Stimulated activated CD8-positive, alpha-beta memory T cell treated with anti-CD3 and anti-CD28 coated beads, Interleukin-7, amount 100 ng/mL, for 24 hours (primary cell): ENCODE measurements around the gene XIRP1.
A peak's percentile ranks its signal among the peaks of the same experiment; 100 is the strongest.
"Not testable (repeated sequence)": the region's sequence is repeated elsewhere in the genome, so short reads cannot be mapped to it uniquely, and the experiment has no call there.

Experiments used
- DNase-seq: peaks from one replicate; pipeline ENCODE4 v3.0.0-alpha.2; 2020; ENCODE audit warnings: low read depth

XIRP1 gene

DNA sequence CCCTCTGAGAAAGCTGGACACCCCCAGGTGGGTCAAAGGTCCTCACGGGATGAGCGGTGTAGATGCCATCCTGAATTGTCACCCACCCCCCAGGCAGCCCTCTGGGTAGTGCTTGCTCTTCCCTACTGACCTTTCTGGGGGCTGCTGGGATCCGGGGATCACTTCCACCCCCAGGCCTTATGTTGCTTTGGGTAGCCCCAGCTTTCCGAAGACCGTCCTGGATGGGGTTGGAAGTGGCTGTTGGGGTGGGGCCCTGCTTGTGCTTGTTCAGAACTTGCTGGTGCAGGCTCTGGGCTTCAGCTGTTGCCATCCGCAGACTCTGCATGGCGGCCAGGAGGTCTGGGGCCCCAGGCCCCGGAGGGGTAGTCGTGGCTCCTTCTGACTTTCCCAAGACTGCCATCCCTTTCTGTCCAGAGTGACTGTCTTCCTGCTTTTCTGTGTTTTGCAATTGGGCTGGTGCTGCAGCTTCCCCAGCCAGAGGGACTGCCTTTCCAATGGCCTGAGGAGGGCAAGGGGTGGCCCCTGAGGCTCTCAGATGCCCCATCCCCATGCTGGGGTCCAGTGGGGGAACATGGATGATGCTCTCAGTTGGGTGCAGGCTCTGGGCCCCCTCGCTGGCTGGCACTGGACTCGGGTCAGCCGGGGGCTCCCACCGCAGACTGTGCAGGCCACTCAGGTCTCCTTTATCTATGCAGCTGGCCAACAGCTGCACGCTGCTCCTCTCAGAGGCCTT, 6.3 kb downstream of the XIRP1 start:
- no peak for DNase-seq

DNA sequence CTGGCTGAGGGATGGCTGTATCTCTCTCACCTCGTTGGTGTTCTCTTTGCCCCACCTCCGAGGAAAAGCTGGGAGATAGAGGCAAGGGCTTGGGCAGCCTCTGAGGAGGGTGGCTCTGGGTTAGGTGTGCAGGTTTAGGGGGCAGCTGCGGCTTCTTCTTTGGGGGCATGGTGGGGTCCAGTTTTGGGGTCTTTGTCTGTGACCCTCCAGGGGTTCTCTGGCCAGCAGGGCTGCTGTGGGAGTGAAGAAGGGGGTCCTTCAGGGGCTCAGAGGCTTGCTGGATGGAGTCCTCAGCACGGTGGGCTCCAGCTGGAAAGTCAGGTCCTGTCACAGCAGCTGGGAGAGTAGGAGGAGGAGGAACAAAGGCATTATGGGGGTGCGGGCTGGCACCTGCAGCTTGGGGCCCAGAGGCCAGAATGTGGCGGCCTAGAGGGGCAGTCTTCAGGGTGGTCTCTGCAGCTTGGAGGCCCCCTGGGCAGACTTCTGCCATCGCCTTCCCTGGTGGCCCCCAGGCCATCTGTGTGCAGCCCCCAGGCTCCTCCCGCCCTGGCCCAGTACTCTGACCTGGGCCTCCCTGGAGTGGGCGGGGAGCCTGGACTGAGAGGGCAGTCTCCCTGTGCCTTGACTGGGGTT, 7.0 kb downstream of the XIRP1 start:
- no peak for DNase-seq

DNA sequence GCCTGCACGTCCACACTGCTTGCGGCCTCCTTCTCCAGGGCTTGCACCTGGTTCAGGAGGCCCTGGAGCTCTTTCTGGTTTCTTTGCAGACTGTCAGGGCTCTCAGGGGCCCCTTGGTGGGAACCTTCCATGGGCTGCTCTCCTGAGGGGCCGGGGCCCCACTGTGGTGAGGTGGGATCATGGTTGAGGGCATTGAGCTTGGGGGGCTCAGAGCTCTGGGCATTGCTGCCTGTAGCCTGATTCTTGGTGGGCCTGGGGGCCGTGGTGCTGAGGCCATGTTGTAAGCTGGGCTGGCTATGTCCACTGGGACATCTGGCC, 7.5 kb downstream of the XIRP1 start:
- no peak for DNase-seq

DNA sequence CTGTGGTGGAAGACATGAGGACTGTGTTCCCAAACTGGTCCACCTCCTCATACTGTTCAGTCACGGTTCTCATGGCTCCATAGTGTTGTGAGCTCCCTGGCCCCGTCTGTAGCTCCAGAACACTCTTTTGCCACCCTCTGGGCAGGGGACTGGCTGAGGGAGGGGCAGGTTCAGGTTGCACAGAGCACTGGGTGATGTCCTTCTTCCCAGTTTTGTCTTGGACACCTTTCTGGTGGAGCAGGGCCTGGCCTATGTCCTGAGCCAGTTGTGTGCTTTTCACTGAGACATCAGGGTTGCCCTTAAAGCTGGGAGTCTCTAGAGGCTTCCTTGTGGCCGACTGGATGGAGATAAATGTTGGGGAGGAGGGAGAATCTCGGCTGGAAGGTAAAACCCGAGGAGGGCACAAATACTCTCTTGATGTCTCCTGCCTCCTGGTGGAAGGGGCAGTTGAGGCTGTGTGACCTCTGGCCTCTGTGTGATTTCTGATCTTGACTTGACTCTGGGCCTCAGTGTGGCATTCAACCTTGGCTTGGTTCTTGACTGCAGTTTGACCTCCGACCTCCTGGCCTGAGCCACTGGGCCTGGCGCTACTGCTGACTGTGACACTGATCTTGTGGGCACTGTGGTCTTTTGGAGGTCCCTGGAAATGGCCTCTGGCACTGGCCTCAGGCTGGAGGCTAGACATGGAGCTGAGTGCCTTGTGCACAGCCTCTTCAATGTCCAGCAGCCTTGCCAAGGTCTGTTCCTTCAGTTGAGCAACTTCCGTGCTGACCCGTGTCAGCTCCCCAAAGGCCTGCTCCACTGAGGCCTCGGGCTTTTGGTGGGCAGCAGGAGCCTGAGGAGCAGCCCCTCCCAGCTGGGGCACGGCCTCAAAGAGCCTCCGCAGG, 8.1 kb downstream of the XIRP1 start:
- no peak for DNase-seq

DNA sequence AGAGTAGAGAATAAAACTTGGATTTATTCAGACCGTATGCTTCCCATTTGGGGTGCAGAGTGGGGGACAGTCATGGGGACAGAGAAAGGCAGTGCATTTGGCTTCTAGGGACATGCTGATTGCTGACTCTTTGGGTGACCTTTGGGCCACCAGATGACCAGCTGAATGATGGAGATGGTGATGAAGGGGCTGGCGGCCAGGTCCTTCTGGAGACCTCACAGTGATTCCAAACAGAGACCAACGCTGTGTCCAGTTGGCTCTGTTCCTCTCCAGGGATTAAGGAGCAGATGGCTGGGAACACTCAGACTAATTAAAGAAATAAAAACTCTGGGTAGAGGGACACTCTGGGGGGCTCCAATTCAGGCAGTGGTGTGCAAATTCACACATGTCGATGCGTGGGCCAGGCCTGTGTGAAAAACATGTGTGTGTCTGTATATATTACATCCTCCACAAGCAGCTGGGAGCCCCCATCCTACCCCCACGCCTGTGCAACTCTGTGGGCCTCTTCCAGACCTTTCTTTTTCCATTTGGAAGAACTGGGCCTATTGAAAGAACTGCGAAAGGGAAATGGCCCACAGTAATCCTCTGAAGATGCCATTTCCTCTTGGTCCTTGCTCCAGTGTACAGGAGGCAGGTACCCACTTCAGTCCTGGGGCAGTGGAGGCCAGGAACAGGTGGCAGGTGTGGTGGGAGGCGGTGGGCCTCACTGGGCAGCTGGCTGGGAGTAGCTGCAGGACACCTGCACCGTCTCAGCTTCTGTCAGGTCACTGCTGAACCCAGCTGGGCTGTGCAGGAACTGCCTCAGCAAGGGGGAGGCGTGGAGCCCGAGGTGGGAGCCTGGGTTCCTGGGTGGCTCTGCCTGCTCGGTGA, 8.9 kb downstream of the XIRP1 start:
- no peak for DNase-seq

DNA sequence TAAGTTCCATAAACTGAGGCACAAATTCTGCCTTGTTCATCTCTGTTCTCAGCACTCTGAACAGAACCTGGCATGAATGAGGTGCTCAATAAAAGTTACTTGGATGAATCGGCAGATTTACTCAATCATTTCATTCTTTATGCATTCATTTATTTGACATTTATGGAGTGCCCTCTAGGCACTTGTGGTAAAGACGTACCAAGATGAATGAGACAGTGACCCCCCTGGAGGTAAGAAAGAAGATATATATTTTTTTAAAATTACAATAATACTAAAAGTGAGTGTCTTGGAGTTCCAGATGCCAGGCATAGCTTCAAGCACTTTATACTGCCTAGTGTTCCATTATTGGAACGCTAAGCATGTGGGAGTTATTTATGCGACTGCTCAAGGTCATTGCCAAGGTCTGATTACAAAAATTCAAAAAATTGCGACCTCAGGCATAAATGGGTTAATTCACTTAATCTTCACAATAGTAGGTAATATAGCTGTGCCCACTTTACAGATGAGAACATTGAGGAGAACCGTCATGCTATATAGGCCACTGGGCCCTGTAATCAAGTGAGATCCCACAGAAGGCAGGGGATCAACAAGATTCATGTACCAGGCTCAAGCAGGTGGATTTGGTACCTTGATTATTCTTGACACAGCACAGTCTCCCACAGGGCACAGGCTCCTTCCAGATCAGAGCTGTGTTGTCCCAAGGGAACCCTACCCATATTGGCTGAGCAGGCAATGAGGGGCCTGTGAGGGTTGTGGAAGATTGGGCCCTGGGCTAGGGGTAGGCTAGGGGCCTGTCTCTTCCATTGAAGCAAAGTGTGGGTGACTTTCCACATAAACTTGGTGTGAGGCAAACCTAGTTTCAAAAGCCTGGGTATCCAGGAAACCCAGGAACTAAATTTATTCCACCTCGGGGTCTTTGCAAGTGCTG, 10.7 kb downstream of the XIRP1 start:
- no peak for DNase-seq

DNA sequence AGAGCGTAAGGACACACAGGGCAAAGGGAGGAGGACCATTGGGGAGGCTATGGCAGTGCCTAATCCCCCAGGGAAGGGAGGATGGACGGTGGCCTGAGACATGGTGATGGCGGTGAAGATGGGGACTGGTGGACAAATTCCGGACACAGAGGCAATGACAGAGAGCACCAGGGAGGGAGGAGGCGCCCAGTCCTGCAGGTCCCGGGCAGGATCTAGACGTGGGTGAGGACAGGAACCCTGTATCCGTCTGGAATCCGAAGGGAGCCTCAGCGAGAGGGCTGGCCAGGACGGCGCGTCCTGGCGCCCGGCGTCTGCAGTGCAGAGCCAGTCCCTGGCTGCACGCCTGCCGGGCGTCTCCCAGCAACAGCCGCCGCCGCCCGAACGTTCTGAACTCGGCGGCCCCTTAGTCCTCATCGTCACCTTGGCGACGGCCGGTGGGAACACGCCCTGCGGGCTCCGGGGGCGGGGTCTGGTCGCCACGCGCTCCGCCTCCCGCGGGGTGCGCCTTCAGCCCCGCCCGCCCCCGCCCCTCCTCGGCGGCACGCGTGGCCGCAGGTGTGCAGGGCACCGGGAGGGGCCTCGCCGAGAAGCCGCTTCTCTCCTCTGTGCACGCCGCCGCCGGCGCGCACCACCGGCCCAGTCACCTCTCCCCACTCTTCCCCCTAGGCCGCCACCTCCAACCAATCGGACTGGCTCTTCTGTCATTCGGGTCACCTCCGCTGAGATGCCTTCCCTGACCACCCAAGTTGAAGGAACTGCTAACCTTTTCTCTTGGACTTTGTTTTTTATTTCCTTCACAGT, 11.6 kb downstream of the XIRP1 start:
- DNase-seq = peak; percentile 72

DNA sequence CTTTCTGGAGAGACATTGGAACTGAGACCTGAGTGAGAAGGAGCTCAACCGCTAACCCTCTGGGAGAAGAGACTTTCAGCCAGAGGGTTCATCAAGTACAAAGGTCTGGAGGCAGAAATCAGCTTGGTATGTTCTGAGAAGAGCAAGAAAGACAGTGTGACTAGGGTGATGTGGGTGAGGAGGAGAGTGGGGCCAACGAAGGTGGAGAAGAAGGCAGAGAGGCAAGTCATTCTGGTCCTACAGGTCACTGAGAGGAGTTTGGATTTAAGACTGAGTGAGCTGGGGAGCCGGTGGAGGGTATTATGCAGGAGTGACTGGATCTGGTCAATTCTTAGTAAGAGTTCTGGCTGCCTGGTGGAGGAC, 12.2 kb downstream of the XIRP1 start:
- DNase-seq = no peak

DNA sequence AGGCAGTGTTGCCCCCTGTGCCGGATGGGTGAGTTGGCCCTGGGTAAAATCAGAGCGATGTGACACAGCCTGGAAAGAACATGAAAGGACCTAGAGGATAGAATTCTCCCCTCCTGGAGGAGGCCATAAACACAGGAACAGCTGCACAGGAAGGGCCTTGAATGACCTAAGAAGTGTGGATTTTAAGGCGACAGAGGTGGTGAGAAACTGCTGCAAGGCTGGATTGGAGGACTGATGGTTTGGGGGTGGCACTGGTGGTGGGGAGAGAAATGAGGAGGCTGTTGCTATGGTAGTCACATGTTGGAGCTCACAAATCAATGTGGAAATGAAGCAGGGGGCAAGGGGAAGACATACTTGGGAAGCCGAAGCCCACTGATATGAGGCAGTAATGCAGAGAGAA, 13.8 kb downstream of the XIRP1 start:
- DNase-seq = no peak

DNA sequence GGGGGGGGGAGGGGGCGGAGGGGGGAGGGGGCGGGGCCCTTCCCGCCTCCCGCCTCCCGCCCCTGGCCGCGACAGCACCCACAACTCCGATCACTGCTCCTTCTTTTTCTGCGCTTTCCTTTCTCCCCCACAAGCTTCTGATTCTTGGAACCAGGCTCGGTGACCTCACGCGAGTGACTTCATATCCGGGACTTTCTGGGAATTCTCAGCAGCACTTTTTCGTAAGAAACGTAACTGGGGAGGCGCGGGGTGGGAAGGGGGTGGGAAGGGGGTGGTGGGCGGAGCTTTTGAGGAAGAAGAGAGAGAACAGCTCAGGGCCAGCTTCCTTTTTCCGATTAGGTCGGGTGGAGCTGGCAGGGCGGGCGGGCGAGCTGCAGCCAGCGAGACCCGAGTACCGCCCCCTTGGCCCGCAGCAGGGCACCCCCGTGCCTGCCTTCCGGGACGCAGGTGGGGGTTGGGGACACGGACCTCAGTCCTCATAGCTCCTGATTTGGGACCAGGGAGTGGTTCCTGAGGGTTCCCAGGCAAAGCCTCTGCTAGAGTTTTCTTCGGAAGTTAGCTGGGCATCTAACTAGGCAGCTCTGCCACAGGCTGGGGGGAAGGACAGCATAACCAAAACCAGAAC, 14.6 kb downstream of the XIRP1 start:
- DNase-seq = peak; percentile 41

DNA sequence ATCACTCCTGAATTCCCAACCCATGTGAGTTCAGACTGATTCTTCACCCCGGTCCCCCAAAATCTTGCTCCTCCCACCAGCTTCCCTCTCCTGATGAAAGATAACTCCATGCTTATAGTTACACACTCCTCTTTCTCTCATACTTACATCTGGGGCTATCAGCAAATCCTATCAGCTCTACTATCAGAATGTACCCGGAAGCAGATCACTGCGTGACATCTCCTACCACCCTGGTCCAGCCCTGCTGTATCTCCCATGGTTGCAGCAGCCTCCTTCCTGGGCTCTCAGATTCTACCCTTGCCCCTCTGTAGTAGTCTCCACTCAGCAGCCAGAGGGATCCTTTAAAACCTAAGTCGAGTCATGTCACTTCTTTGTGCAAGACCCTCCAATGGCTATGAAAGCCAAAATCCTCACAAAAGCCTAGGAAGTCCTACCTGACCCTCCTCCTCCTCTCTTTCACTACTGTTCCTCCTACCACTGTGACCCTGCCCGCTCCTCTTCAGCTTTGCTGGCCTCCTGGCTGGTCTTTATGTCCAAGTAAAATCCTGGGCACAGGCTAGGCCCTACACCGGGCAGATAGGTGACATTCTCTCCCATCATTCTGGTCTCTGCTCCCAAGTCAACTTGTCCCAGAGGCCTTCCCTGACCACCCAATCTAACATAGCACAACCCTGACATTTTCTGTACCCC, 16.2 kb downstream of the XIRP1 start:
- DNase-seq = no peak

DNA sequence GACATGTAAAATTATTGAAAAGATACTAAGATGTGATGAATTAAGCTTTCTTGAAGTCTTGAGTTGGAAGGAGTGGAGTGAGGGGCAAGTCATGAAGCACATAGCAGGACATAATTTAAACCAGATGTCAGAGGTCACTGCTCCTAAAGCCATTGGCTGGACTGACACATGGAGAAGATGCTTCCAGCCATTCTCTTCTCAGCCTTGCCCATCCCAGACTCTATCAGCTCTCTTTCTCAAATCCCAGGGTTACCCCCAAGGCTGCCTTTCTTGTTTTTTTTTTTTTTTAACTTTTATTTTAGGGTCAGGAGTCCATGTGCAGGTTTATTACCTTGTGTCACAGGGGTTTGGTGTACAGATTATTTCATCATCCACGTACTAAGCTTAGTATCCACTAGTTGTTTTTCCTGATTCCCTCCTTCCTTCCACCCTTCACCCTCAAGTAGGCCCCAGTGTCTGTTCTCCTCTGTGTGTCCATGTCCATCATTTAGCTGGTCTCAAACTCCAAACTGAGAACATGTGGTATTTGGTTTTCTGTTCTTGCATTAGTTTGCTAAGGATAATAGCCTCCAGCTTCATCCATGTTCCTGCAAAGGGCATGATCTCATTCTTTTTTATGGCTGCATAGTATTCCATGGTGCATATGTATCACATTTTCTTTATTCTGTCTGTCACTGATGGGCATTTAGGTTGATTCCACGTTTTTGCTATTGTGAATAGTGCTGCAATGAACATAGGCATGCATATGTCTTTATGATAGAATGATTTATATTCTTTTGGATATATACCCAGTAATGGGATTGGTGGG, 18.9 kb downstream of the XIRP1 start:
- no peak for DNase-seq

DNA sequence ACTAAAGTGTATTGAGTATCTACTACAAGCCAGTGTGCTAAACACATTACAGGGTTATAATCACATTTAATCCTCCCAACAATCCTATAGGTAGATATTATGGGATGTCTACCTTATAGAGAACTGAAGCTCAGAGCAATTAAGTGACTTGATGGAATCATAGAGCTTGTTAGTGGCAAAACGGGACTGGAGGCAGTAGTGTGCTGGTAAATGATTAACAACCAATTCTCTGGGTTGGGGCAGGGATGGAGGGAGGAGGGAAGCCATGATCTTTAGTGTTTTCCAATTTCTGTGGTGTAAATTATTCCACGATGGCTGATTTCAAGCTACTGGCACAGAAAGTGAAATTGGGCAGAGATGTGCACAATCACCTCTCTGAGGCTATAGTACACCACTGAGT, 20.5 kb downstream of the XIRP1 start:
- no peak for DNase-seq

DNA sequence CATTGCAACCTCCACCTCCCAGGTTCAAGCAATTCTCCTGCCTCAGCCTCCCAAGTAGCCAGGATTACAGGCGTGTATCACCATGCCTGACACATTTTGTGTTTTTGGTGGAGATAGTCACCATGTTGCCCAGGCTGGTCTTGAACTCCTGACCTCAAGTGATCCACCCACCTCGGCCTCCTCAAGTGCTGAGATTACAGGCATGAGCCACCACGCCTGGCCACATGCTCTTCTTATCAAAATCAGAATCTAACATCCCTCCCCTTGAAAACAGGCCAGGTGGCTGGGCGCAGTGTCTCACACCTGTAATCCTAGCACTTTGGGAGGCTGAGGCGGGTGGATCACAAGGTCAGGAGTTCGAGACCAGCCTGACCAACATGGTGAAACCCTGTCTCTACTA, 21.5 kb downstream of the XIRP1 start:
- not testable (repeated sequence) for DNase-seq

DNA sequence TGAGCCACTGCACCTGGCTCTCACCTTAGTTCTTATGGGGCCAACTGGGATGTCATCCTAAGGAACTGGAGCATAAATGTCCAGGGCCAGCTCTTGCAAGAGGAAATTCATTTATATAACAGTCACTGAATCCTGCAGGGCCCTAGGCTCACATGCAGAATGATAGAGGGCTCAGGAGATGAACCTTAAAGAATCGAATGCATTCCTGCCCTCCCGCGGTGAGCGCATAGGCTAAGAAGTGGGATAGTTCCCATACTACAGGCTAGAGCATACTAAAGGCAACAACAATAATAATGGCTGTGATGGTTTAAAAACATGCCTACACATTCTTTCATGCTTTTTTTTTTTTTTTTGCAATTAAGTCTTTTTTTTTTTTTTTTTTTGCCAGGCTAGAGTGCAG, 21.9 kb downstream of the XIRP1 start:
- no peak for DNase-seq

DNA sequence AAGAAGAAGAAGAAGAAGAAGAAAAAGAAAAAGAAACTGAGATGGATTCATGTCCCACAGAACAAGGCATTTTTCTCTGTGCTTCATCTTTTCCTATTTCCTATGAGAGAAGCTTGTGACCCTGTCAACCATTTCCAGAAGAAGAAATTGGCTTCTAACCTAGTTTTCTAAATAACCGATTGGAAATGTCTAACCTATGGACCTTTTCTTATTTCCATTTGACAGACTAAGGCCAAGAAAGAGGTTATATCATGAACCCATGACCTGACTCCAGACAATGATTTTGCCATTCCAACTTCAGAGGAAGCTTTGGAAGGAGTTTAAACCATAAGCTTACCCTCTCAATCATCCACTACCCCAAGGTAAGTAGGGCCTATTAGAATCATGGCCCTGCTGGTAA, 22.7 kb downstream of the XIRP1 start:
- DNase-seq = no peak

DNA sequence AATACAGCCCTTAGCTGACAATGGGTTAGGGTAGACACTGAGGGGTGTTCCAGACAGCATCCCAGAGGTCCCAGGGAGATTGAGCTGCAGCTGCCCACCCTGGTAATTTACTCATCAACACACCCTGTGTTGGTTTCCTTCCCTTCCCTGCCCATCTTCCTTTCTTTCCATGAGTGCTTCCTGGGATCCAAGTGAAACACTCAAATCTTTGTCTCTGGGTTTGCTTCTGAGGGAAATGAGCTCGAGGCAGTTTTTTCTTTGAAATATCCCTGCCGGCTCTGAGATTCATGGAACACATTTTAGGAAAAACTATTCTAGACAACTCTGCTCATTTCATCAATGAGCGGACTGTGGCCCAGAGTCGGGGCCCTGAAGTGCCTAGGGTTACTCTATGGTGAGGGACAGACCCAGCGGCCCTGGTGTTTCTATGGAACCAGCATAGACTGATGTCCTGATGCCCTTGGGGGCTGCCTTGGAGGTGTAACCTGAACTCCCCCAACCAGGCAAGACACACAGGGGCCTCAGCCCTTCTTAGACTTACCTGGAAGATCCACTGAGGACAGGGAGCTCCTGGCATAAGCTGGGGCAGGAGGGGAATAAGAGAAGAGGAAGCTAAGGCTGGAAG, 24.1 kb downstream of the XIRP1 start:
- no peak for DNase-seq
